ENCODE measurements around the gene PRKG1.
"Not testable (repeated sequence)": the region's sequence is repeated elsewhere in the genome, so short reads cannot be mapped to it uniquely, and the experiment has no call there.

PRKG1 gene

DNA sequence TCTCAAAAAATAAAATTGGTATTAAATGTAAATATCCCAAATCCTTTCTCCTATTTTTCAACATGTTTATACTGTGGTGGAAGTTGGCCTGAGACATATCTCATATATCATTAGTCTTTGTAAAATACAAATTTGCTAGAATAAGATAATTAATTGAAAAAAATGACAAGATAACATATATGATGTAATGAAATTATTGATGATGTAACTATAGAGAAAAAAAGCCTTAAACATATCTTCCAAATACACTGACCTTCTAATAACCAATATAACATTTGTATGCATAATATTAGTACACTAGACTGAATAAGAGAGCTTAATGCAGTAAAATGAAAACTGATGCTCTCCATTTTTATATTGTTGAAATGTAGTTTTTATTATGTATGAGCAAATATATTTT, 104.3 kb downstream of the PRKG1 start:
- DNase-seq = no peak

DNA sequence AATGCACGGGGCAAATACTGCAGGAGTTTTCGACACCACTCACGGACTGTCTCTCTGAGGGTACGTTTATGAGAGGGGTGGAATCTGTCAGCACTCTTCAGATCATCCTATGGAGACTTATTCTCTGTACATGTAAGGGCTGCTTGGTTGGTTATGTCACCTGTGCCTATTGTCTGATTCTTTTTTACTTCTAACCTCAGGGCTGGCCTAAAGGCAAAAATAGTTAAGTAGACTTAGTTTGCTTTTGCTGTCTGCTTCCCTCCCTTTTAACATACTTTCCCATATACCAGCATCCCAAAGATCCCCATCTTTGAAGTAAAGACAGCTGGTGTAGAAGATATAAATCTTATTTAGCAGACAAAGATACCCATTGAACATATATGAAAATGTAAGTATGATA, 105.9 kb downstream of the PRKG1 start:
- no peak for DNase-seq

DNA sequence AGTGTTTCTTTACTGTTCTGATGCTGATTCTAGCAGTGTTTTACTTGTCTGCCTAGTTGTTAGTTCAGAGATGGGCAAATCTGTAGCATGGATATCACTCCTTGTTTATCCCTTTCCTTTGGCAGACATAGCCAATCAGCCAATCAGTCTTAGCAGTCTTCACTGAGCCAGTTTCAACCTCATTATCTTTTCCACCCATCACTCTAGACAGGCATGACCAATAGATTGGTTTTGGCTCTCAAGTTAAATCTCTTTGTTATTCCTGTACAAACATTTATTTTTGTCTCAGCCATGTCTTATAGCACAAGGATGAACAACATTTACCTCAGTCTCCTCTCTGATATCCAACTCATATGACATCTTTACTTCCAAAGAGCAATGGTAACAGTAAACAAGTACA, 109.5 kb downstream of the PRKG1 start:
- DNase-seq = no peak

DNA sequence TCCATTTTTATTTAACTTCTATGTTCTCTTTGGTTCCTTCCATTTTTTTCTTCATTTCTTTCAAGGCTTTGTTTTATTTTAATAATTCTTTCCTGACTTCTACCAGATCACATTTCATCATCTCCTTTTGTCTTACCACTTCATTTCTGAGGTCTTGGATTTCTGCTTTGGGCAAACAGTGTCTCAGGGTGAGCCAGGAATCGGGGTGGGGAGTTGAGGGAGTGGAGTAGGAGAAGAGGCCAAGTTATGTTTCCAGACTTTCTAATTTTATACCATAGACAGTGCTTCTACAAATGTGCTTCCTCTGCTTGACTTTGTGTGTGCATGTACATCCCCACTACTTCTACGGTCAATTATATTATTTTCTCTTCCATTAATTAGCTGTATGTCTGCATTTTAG, 112.1 kb downstream of the PRKG1 start:
- DNase-seq = no peak

DNA sequence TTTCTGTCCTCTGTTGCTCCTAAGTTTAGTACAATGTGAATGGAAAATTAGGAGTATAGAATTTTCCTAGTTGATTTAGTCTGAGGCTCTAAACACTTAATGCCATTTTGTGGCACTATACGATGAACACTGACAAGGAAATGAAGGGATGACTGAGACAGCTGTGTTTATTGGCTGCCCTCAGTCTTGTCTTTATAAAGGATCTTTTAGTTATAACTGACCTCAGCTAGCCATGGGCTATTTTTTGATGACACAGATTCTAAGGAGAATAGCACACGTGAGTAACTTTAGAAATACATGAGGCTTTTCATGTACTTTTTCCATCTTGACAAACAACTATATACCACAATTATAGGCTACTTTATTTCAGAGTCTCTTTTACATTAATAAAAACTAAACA, 113.7 kb downstream of the PRKG1 start:
- DNase-seq = no peak

DNA sequence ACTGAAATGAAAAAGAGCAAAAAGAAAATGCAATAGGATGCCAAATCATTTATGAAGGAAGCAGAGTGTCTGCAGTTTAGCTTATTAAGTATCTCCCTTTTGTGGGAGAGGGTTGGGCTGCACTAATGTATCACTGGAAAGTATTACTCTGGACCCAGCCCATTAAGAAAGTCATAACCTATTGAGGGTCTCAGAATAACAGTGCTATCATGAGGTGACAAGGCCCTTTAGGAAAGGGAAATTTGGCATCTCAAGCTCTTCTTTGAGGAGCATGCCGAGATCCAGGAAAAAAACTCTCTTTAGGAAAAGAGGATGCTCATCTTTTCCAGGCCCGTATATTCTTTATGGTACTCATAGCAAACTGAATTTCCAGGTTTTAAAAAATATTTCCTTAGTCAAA, 114.6 kb downstream of the PRKG1 start:
- no peak for DNase-seq

DNA sequence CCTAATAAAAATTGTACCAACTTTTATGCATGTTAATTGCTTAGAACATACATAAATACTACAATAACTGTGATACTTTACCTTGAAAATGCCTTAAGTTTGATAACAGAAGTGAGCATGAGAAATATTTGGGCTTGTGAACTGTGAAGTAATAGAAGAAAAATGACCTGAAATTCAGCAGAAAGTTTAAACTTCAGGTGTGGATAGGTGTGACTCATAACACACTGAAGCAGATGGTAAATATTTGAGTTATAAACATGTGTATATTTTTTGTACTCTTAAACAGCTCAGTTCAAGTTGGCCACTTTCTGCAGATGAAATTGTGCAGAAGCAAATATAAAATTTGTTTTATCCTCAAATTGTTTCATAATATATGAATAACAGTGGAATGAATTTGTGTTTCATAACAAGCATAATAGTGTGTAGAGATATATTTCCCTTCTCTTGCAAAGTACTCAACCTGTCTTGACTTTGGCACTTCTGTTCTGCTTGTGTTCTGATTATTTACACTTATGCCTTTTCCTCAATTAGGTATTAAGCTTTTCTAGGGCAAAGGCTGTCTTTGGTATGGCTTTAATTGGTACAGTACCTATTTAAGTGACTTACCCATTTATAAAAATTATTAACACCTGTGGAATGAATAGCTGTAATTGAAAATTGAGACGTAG, 122.4 kb downstream of the PRKG1 start:
- no peak for DNase-seq

DNA sequence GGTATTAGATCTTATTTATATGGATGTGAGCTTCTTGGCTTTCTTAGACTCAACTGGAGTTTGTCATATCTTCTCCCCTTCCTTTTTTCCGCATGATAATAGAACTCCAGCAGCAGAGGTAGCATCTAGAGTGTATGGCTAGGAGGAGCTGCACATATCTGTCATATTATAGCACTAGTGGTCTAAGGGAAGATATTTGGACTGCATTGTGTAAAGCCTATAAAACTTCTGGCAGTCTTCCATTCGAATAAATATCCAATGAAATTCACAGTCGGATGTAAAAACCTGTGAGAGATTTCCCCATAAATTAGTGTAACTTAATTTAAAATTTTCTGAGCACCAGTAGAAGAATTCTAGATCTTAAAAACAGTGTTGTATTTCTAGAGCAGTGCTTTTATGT, 123.9 kb downstream of the PRKG1 start:
- no peak for DNase-seq

DNA sequence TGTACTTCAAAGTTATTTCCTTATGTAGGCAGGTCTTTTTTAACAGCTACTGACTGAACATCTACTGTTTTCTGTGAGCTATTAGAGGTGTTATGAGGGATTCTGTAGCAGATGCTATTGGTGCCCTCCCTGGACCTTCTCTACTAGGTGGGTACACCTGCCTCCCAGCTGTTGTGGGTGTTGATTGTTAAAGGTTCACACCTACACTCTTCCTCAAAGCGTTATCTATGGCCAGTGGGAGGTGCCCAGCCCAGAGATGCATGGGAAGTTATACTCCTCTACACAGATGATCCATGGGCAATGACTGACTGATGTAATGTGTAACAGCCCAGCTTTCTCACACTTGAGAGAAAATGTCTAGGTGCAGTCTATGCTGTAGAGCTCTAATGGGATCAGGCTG, 127.7 kb downstream of the PRKG1 start:
- DNase-seq = no peak

DNA sequence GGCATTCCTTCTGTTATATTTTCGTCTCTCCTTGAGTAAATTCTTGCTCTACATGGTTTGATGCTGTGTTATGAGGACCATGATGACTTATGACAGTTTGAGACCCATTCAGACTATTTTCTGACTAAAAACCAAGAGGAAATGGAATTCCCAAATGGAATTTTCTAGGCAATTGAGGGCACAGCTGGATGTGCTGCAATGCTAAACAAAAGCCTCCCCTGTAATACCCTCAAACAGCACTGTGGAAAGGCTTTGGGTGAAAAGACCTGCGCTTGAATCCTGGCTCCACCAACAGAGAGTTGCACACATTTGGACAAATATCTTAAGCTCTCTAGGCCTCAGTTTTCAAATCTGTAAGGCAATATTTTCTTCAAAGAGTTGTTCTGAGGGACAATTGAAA, 129.1 kb downstream of the PRKG1 start:
- DNase-seq = no peak

DNA sequence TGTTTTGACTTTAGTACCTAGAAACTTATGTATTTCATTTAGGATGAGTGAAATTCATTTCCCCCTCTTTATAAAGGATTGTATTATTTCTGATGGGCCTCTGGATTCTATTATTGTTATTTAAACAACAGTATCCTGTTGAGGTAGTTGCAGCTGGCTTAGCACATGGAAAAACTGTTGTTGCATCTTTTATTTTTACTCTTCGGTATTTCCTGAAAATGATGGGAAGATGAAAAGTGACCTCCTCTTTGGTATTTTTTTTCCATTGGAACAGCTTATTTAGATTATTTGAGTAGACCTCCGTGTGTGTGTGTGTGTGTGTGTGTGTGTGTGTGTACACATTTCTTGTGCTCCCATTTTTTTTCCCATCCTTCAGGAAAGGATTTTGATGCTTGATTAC, 129.8 kb downstream of the PRKG1 start:
- no peak for DNase-seq

DNA sequence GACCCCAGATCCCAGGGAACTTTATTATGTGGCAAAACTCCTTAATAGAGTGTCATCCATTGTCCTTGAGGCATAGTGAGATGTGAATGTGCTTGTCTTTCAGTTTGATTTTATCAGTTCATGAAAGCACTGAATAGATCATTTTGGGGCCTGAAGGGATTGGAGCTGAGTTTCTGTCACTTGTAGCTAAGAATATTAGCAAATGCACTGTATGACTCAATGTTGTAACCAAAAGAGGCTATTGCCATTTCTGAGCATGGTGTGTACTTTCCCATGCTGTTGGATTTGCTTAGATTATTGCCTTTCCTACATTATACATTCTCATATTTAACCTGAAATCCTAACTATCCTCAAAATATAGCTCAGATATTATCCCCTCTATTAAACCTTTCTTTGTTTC, 130.4 kb downstream of the PRKG1 start:
- no peak for DNase-seq

DNA sequence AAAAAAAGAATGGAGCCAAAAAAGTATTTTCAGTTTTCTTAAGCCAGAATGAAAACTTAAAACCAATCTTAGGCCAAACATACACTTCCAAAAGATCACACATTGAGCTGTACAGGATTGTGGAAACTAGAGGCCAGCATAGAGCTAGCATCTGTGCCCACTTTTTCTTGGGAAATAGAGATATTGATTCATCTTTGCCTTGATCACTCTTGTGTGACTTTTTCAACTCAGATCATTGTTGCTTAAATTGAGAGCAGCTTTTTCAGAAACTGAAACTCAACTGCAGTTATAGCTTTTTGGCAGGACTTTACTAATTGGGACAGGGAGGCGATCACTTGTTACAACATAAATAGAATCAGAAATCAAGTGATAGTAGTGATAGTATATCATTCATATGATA, 132.2 kb downstream of the PRKG1 start:
- DNase-seq = no peak

DNA sequence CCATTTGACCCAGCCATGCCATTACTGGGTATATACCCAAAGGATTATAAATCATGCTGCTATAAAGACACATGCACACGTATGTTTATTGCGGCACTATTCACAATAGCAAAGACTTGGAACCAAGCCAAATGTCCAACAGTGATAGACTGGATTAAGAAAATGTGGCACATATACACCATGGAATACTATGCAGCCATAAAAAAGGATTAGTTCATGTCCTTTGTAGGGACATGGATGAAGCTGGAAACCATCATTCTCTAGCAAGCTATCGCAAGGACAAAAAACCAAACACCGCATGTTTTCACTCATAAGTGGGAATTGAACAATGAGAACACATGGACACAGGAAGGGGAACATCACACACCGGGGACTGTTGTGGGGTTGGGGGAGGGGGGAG, 138.7 kb downstream of the PRKG1 start:
- not testable (repeated sequence) for DNase-seq

DNA sequence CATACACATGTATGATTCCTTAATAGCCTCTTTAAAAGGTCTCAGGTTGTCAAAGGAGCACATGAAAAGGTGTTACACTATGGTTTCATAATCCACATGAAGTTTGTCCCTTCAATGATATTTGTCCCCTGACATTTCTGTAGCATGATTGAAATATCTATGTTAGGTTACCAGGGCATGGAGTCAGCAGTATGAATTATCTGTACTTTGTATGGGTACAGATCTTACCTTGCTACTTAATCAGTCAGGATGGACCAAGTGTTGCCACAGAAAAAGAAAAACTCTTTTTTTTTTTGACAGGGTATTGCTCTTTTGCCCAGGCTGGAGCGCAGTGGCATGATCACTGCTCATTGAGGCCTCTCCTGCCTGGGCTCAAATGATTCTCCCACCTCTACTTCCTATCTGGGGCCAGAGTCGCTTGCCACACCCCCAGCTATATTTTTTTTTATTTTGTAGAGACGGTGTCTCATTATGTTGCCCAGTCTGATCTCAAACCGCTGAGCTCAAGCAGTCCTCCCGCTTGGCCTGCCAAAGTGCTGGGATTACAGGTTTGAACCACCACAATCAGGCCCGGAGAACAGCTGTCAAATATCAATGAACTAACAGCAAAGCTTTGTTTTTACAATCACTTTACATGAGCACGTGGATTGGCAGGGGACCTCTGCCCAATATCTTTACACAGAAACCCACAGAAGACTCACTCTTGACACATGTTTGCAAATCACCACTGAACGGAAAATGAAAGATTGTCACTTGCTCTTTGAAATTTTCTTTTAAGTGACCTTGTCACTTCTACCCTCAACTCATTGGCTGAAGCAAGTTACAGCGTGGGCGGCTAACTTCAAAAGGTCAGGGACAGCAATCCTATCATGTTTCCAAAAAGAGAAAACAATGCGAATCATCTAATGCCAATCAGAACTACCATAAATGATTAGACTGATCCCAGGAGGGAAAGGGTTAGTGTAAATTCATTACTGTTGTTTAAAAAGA, 140.2 kb downstream of the PRKG1 start:
- no peak for DNase-seq

DNA sequence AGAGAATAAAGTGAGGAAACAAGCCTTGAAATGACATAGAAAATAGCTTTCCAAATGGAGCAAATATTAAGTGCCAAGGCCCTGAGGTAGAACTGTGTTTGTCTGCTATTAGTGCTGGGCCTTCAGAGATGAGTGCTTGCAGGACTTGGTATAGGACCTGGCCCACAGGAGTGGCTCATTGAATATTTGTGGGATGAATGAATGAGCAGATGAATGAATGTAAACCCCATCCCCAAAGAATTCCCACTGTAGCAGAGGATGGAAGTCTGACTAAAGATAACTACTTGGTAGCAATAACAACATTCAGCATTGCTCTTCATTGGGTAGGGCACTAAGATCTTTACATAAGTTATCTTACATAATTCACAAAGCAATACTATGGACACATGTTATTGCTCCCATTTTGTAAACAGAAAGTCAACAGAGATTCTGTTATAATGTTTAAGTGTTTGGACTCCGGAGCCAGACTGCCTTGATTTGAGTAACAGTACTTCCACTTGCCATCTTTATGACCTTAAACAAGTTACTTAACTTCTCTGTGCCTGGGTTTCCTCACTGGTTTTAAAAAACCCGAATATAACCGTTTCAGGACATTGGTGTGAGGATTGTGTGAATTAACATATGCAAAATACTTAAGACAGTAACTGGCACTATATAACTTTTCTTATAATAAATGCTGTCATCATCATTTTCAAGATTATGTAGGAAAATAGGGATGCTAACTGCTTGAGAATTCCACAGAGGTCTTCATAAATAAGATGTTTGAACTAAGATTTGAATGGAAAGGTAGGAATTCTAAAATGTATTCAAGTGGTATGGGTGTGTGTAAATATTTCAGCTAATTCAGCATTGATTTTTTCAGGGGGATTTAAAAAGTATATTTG, 141.9 kb downstream of the PRKG1 start:
- no peak for DNase-seq

DNA sequence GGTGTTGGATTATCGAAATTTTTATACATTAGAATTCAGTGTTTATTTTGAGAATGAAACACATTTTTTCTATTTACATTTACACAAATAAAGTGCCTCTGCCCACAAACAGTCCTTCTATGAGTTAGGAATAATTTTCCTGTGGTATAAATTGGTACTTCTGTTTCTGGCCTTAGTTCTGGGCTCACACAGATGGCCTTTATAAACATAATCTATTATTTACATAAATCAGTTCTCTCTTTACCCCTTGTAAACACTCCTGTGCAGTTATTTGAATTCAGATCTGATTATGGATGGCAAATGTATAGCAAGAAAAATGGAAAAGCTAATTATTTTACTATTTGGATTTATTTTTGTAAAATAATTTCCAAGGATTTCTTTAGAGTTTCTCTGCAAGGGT, 143.2 kb downstream of the PRKG1 start:
- no peak for DNase-seq

DNA sequence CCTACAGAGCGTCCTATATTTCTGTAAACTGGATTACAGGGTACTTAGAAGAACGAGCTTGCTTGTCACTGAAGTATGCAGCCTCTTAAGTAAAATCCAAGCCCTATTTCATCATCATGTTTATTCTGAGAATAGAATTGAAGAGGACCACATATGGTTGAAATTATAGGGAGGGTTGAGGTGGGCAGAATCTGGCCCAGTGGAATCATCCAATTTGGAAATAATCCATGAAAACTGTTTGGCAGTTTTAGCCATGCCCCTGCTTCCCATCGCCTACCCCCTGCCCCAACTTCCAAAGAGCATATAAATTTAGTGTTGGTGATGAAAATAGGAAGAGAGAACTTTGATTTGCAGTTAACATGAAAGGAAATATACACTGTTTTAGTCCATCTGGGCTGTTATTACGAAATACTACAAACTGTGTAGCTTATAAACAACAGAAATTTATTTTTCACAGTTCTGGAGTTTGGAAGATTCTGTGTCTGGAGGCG, 150.4 kb downstream of the PRKG1 start:
- no peak for DNase-seq

DNA sequence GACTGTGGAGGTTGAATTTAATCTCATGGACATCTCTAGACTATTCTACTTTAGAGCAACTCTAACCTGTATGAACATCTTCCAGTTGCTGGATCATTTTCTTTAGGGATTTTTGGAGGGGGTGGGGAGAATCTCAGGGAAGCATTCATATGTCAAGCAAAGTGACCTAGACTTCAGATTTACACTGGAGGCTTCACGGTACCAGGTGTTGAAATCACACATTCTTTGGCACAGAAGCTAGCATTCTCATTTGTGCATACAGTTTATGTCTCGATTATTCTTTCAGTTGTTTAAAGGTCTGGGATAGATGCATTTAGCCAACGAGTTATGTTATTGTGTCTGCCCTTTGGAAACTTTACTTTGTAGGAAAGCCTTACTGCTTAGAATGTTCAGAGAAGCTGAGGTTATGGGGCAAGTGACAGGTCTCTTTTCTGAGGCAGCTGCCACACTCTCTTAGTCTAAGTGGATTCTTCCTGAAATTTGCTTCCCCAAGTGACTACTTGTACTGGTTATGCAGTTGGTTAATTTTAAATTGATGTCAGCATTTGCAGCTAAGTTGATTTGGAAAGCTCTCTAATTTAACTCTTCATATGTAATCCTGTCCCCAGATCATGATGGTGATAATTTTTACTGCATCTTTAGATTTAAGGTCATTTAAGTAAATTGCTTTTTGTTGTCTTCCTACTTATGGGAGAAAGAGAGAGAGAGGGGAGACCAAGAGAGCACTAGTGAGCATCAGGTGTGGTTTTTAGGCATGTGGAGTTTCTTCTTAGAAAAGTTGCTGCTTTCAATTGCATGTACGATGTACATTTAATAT, 153.8 kb downstream of the PRKG1 start:
- no peak for DNase-seq

DNA sequence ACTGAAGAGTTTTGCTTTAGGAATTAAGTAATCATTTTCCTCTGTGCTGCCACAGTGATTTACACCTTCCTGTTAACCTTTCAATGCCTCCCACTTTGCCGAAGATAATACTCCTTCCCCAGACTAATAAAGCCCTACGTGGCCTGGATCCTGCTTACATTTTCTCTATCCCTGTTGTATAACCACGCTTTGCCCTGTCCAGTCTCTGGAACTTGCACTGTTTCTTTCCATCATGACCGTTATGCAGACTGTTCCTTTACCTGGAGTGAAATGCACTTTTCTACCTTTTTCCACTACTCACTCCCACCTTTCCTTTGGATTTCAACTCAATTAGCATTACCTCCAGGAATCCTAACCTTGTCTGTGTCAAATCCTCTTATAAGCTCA, 154.4 kb downstream of the PRKG1 start:
- no peak for DNase-seq

DNA sequence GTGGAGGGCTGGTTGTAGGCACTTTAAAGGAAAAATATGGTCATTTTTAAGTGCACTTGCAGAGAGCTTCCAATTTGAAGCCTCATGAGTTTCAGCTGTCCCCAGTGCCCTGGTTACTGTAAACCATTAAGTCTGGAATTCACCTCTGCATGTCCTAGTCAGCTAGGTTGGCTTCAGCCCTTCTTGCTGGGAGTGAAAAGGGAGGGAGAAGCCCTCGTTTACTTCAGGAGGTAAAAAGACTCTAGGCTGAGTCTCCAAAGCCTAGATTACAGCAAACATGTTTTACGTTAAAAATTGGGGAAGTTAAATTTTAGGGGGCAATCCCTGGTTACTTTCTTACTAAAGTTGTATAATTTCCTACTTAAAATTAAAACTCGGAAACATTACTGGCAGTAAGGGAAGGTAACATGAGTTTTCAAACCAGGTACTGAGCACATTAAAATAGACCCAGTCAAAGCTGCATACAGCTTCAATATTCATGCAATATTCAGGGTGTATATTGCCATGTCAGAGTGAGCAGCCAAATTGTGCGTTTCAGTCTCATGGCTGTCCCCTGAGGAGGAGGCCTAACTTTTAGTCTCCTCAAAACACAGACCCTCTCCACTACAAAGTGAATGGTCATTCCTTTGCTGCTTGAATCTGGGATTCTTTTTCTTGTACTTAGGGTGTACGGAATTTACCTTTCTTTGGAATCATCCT, 156.7 kb downstream of the PRKG1 start:
- DNase-seq = no peak

DNA sequence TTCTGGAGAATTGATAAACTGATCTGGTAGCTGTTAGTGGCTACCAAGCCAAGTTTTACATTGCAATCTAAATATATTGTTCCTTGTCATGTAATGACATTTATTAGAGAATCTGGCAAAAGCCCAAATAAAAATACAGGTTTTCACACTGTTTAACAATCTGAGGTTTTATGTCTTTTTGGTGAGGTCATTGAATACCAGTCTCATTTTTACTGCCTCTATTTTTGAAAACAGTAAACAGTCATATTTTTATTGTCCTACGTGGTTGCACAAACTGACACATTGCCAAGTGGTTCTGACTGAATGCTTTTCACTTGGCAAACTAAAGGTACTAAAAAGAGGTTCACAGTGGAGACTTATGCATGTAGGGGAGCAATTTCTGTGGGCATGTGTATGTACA, 157.5 kb downstream of the PRKG1 start:
- DNase-seq = no peak
